WERI-Rb-1 (cell line): ENCODE results near the gene GSTA4.
"Not testable (repeated sequence)": the region's sequence is repeated elsewhere in the genome, so short reads cannot be mapped to it uniquely, and the experiment has no call there.

Experiments
- DNase-seq: peaks from one replicate; pipeline ENCODE4 v3.0.0-alpha.2; 2020
- H3K27ac ChIP-seq: fragments of 250-450 bp; sonication (Bioruptor Pico); 2 replicates; pipeline ENCODE4 v1.5.1; 2020; ENCODE audit warnings: mild to moderate bottlenecking, moderate library complexity
- H3K27me3 ChIP-seq: fragments of 250-450 bp; sonication (Bioruptor Pico); 2 replicates; pipeline ENCODE4 v1.5.1; 2021; ENCODE audit warnings: mild to moderate bottlenecking, low read depth, moderate library complexity; ENCODE audit not compliant: insufficient read depth, severe bottlenecking
- H3K36me3 ChIP-seq: fragments of 250-450 bp; sonication (Bioruptor Pico); 2 replicates; pipeline ENCODE4 v1.5.1; 2020; ENCODE audit warnings: mild to moderate bottlenecking, moderate library complexity
- H3K4me3 ChIP-seq: 2 replicates; pipeline ENCODE4 v1.5.1; 2011; ENCODE audit warnings: low read depth, mild to moderate bottlenecking, control low read depth, low read length
- H3K9me3 ChIP-seq: fragments of 250-450 bp; sonication (Bioruptor Pico); 2 replicates; pipeline ENCODE4 v1.5.1; 2021; ENCODE audit warnings: mild to moderate bottlenecking, moderate library complexity; ENCODE audit not compliant: severe bottlenecking
- TF ChIP-seq, protein P1 (sequence below): IDR thresholded peaks from 2 replicates; pipeline ENCODE4 v1.5.1; 2011; ENCODE audit warnings: low read depth, mild to moderate bottlenecking, control low read depth, inconsistent platforms, low read length

GSTA4 gene

DNA sequence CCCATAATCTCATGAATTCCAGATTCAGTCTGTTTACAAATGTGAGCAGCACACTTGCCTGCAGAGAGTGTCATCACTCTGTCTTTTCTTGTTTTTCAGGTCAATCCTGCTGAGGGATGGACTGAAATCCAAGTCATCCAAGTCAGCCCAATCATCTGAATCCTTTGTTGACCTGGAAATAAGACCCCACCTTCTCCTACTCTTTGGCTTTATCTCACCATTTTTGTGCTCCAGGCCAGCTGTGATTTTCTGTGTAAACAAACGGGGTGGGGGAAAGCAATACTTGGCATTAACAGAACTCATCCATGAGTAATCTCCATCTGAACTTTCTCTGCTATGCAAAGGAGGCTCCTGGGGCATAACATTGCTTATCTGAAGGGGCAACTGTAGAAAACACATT, 16.9 kb upstream of the GSTA4 start:
- Histone ChIP-seq H3K27ac (no peak overlapping the region), H3K36me3 (peaks cover 87% of the 10 kb centered on the region), H3K4me3 (no peak overlapping the region), H3K27me3 (no peaks in the 10 kb centered on the region), H3K9me3 (no peaks in the 10 kb centered on the region)
- TF ChIP-seq, protein P1, sequence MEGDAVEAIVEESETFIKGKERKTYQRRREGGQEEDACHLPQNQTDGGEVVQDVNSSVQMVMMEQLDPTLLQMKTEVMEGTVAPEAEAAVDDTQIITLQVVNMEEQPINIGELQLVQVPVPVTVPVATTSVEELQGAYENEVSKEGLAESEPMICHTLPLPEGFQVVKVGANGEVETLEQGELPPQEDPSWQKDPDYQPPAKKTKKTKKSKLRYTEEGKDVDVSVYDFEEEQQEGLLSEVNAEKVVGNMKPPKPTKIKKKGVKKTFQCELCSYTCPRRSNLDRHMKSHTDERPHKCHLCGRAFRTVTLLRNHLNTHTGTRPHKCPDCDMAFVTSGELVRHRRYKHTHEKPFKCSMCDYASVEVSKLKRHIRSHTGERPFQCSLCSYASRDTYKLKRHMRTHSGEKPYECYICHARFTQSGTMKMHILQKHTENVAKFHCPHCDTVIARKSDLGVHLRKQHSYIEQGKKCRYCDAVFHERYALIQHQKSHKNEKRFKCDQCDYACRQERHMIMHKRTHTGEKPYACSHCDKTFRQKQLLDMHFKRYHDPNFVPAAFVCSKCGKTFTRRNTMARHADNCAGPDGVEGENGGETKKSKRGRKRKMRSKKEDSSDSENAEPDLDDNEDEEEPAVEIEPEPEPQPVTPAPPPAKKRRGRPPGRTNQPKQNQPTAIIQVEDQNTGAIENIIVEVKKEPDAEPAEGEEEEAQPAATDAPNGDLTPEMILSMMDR: no peak
- DNase-seq: no peak

DNA sequence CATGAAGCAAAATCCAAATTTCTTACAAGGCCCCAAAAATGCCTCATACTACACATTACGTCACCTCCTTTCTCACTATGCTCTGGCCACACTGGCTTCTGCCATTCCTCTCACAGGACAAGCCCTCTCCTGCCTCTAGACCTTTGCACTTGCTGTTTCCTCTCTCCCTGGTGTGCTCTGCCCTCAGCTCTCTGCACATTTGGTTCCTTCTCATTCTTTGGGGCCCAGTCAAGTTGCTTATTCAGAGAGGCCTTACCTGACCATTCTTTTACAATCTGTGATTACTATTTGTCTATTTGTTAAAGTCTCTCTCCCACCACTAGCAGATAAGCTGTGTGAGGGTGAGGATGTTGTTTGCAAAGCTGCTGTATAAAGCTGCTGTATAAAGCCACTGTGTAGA, 15.4 kb upstream of the GSTA4 start:
- no peak overlapping the region for H3K4me3 ChIP-seq
- peaks cover 92% of the 10 kb centered on the region for H3K36me3 ChIP-seq
- TF ChIP-seq, protein P1: no peak
- no peak for DNase-seq
- no peaks in the 10 kb centered on the region for H3K9me3 ChIP-seq
- no peak overlapping the region for H3K27ac ChIP-seq
- no peaks in the 10 kb centered on the region for H3K27me3 ChIP-seq

DNA sequence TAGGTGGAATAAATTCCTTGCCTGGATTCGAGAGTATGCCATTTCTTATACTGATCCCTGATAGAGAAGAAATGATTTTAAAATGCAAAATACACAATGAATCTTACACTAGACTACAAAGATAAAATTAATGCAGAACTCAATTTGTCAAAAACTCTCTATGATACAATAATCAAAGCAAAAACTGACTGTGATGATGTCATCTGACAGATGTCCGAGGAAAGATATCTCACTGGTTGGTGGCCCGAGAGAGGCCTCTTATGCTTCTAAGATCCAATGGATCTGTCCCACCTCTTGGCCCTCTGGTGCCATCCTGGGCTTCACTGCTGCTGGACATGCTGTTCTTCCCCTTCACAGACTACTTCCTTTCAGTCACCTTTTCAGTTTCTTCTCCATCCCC, 14.4 kb upstream of the GSTA4 start:
- Histone ChIP-seq H3K4me3 (no peak overlapping the region), H3K27me3 (no peaks in the 10 kb centered on the region), H3K36me3 (peaks cover 92% of the 10 kb centered on the region), H3K9me3 (no peaks in the 10 kb centered on the region), H3K27ac (no peak overlapping the region)
- no peak for DNase-seq
- TF ChIP-seq, protein P1: no peak

DNA sequence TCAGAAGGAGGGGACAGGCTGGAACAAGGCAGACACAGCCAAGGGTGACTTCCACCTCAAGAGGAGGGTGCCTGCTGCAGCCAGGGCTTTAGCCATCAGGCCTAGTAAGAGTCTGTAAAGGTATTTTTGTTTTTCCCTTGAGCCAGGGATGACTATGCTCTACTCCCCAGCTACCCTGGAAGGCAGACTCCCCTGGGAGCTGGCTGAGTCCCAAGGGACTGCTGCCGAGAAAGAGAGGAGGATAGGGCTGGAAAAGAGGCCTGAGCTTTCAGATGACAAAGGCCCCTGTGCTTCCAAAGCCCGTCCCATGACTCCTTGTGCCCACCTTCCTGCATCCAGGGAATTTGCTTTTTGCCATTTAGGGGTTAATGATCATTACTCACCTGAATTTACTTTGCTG, 14.0 kb upstream of the GSTA4 start:
- H3K4me3 ChIP-seq: no peak overlapping the region
- no peaks in the 10 kb centered on the region for H3K27me3 ChIP-seq
- no peak overlapping the region for H3K27ac ChIP-seq
- no peaks in the 10 kb centered on the region for H3K9me3 ChIP-seq
- H3K36me3 ChIP-seq: peaks cover 94% of the 10 kb centered on the region
- TF ChIP-seq, protein P1: no peak
- DNase-seq: no peak

DNA sequence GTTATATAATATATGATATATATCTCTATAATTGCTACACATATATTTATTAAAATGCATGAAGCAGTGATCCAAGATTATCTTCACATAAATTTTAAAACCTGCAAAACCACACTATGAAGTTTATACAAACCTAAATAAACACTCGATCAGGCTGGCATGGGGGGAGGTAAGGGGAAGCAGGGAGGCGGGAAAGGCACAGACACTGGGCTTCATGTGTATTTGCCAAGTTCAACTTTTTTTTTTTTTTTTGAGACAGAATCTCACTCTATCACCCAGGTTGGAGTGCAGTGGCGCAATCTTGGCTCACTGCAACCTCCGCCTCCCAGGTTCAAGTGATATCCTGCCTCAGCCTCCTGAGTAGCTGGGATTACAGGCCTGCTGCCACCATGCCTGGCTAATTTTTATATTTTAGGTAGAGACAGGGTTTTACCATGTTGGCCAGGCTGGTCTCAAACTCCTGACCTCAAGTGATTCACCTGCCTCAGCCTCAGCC, 13.2 kb upstream of the GSTA4 start:
- DNase-seq, H3K9me3 ChIP-seq, H3K27me3 ChIP-seq, H3K27ac ChIP-seq, H3K4me3 ChIP-seq: not testable (repeated sequence)
- peaks cover 94% of the 10 kb centered on the region for H3K36me3 ChIP-seq

DNA sequence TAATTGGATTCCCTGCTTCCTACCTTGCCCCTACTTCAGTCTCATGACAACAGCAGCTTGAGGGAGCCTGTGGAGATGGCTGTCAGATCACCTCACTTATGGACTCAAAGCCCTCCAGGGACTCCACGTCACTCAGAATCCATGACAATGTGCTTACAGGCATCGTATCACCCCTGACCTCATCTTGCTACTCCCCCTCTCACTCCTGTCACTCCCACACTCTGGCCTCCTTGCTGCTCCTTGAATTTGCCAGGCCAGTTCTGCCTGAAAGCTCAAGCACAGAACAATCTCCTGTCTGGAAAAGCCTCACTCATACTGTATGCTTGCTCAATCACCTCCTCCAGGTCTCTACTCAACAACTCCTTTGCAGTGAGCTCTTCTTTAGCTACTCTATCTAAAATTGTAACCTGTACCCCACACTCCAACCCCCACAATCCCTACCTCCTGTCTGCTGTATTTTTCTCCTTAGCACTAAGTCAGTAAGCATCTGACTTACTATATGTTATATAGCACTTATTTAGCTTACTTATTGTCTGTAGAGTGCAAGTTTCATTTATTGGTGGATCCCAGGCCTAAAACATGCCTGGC, 10.7 kb upstream of the GSTA4 start:
- Histone ChIP-seq H3K4me3 (no peak overlapping the region), H3K9me3 (no peaks in the 10 kb centered on the region), H3K36me3 (peaks cover 72% of the 10 kb centered on the region), H3K27me3 (no peaks in the 10 kb centered on the region), H3K27ac (no peak overlapping the region)
- TF ChIP-seq, protein P1: no peak
- DNase-seq: no peak
